SK-N-MC (cell line): ENCODE results near the gene COL15A1.

Source experiments
- EZH2 ChIP-seq: fragments of 200-600 bp; sonication (generic); IDR thresholded peaks from one replicate; pipeline ENCODE4 v1.6.1; 2017; ENCODE audit warnings: antibody characterized with exemption
- POLR2AphosphoS5 ChIP-seq: IDR thresholded peaks from 2 replicates; pipeline ENCODE4 v1.6.1; 2012; ENCODE audit warnings: mild to moderate bottlenecking, low read depth, low read length, borderline replicate concordance

GRCh38 chr9:99039505-99040182, 95.9 kb downstream of the COL15A1 start:
- no peak for TF ChIP-seq EZH2
- TF ChIP-seq POLR2AphosphoS5, result no peak
